HG02981 (cell line): Measurements from ENCODE around the gene ZNF175.

ENCODE experiments used
- ATAC-seq: cut with Tn5 transposase; IDR thresholded peaks from one replicate; pipeline ENCODE4 v1.9.1; 2021; ENCODE audit warnings: mild to moderate bottlenecking, moderate library complexity; ENCODE audit not compliant: unreplicated experiment

ZNF175 gene

DNA sequence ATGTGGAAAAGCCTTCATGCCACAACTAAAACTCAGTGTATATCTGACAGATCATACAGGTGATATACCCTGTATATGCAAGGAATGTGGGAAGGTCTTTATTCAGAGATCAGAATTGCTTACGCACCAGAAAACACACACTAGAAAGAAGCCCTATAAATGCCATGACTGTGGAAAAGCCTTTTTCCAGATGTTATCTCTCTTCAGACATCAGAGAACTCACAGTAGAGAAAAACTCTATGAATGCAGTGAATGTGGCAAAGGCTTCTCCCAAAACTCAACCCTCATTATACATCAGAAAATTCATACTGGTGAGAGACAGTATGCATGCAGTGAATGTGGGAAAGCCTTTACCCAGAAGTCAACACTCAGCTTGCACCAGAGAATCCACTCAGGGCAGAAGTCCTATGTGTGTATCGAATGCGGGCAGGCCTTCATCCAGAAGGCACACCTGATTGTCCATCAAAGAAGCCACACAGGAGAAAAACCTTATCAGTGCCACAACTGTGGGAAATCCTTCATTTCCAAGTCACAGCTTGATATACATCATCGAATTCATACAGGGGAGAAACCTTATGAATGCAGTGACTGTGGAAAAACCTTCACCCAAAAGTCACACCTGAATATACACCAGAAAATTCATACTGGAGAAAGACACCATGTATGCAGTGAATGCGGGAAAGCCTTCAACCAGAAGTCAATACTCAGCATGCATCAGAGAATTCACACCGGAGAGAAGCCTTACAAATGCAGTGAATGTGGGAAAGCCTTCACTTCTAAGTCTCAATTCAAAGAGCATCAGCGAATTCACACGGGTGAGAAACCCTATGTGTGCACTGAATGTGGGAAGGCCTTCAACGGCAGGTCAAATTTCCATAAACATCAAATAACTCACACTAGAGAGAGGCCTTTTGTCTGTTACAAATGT lies 16.4 kb downstream of the ZNF175 start:
- ATAC-seq, result no peak

- ATAC-seq, result no peak
Observed at GRCh38 chr19:51589511-51589910, 18.4 kb downstream of the ZNF175 start.

GRCh38 chr19:51590441-51590840 lies 19.4 kb downstream of the ZNF175 start:
- no peak for ATAC-seq

GRCh38 chr19:51592521-51592920 lies 21.4 kb downstream of the ZNF175 start:
- no peak for ATAC-seq

DNA sequence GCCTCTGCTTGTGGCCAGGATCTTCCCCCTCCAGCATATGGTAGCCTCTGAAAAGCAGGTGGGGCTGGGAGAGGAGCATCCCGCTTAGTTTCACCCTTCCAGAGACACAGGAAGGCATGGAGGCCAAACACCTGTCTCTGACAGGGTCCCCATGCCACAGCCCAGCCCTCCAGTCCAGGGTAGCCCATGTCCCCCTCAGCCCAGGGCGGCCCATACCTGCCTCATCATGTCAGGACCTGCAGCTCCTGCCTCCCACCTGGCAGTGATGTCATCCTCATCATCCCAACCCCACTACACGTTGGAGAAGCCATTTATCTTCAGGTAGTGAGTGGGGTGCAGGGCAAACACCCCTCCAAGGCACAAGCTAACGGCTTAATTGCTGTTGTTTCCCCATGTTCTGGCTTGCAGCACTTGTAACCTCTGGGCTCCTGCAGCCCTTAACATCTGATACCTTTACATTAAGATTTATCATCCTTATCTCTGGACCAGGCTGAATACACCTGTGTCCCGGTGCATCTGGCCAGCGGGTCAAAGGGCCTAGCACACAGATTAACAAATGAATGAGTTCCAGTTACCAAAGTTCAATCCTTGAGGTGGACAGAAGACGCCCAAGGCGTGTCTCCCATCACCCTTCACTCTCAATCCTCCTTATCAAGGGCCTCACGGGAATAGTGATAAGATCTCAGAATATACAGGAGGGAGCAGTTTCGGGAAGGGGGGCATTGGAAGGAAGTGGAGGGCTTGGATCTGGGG lies 22.2 kb downstream of the ZNF175 start:
- no peak for ATAC-seq

DNA sequence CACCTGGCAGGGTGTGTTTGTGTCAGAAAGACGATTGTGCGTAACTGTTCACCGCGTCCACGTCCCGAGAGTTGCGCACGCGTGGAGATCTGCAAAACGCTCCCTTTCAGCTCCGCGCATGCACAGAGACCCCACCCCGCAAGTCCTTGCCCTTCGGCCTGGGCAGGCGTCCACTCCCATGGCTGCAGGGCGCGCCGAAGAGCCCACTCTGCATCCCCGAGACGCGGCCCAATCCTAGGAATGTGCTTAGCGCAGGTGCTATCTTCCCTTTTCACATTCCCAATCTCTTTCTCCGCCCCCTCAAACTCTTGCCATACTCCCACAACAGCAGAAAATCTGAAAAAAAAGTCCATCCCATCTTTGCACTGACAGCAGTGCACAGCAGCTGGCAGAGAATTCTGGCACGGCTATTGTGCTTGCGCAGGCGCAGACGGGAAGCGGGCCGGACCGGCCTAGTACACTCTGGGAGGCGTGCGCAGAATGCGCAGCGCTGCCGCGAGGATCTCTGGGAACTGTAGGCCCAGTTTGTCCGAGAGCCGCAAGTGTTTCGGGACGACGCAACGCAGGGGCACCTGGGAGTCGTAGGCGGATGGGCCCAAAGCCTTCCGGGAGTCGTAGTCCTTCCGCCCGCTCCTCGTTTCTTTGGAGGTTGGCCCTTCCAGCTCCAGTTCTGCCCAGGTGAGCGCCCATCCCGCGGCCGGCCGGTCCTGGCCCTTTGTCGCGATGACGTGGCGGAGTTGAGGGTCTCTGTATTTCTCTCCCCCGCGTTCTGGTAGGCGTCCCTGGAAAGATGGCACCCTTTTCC lies 23.1 kb downstream of the ZNF175 start:
- ATAC-seq, result peak; percentile 98

DNA sequence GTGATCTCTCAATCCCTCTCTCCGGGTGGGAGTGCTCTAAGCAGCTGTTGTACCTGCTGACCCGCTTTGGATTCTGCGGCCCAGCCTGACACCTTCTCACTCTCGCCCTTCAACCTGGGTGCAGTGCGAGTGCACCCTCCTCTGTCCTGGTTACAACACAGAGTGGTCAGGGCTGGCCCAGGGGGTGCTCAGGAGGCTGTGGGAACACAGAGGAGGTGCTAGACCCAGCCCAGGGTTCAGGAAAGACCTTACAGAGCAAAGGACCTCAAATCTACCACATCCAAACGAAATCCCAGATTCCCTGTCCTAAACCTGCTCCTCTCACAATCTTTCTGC lies 23.7 kb downstream of the ZNF175 start:
- ATAC-seq, result no peak

- ATAC-seq, result no peak
Observed at GRCh38 chr19:51595190-51596175, 24.4 kb downstream of the ZNF175 start.

GRCh38 chr19:51598159-51598915 lies 27.3 kb downstream of the ZNF175 start:
- ATAC-seq, result no peak

- ATAC-seq, result no peak
Observed at GRCh38 chr19:51599084-51599483, 28.0 kb downstream of the ZNF175 start.

DNA sequence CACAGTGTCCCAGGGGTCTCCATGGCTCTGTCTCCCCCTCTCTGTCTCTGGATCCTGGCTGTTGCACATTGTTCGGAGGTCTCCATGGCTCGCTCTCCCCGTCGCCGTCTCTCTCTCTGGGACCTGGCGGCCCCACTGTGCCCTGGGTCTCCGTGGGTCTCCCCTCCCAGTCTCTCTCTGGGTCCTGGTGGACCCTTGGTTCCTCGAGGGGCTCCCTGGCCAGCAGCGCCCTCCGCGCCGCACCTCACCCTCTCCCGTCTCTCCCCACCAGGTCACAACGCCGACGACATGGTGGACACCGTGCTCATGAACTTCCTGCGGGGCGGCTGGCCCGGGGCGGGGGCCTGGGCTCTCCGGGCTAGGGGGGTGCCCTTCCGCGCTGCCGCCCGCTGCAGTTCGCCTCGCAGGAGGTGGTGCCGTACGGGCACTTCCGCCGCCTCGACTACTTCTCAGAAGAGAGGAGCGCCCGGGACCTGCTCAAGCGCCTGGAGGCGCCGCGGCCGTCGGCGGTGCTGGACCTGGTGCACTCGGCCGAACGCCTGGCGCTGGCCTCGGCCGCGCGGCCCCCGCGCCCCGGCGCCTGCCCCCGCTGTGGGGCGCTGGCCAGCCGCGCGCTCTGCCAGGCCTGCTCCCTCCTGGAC lies 30.0 kb downstream of the ZNF175 start:
- no peak for ATAC-seq

- ATAC-seq, result no peak
Observed at GRCh38 chr19:51602189-51602854, 31.2 kb downstream of the ZNF175 start.

DNA sequence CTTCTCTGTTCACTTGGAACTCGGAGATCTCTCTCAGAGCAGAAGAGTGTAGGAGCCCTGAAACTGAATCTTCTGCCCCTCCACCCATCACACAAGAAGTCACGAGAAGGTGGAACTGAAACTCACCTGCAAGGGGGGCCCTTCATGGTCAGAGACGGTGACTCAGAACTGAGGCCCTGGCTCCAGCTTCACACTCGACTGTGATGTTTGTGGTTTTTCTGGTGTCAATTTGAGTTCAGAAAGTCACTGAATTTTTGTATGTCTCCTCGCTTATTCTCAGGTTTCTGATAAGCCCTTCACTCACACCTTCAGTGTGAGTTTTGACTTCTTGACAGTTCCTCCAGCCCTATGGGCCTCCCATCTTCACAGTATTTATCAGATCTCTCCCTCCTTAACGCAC lies 36.0 kb downstream of the ZNF175 start:
- peak; percentile 95 for ATAC-seq

GRCh38 chr19:51607920-51608562 lies 37.0 kb downstream of the ZNF175 start:
- ATAC-seq, result no peak

DNA sequence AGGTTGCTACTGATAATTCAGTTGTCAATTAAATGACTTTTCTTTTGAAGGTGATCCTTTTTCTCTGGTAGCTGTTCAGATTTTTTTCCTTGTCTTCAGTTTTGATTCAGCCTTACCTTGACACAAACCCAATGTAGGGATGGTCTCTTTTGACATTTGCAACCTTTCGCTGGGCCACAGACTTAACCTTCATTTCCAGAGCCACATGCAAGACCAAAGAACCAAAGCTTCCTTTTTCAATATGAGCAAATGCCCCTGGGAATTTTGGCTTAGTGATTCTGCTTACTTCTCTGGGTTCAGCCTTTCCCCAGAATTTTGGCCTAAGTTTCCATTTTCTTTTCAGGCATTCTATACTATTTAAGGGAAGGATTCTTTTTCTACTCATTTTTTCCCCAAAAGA lies 39.5 kb downstream of the ZNF175 start:
- no peak for ATAC-seq

GRCh38 chr19:51614789-51615188 lies 43.7 kb downstream of the ZNF175 start:
- ATAC-seq, result no peak

- no peak for ATAC-seq
Observed at GRCh38 chr19:51615991-51616390, 44.9 kb downstream of the ZNF175 start.

GRCh38 chr19:51621178-51621577 lies 50.1 kb downstream of the ZNF175 start:
- ATAC-seq, result no peak
